ENCODE results near the gene U2AF2. TPM values are rescaled to one million over a fixed set of nuclear protein-coding genes. Genes with fewer than 3 reads are reported as not detected.

Gene U2AF2
- total RNA-seq, 1 donor from 2014 or later = 194 TPM

Other genes starting within 250 kb of the U2AF2 start
- gene UBE2S, start 247.2 kb upstream of the U2AF2 start, total RNA-seq = 107 and 116 TPM in 2 replicates
- gene SHISA7, start 211.7 kb upstream of the U2AF2 start, total RNA-seq = 0.09 TPM in 1 of 2 replicates, not detected in the other
- gene ISOC2, start 193.4 kb upstream of the U2AF2 start, total RNA-seq = 58.8 and 61.6 TPM in 2 replicates
- gene C19orf85, start 190.3 kb upstream of the U2AF2 start, total RNA-seq = not detected in 2 replicates
- gene ZNF628, start 178.4 kb upstream of the U2AF2 start, total RNA-seq = 9.9 and 11.9 TPM in 2 replicates
- 68.7 and 71.2 TPM in 2 replicates for gene NAT14, start 169.8 kb upstream of the U2AF2 start, total RNA-seq
- 46.8 and 66.1 TPM in 2 replicates for gene SSC5D, start 166.6 kb upstream of the U2AF2 start, total RNA-seq
- 2.5 and 4.2 TPM in 2 replicates for gene SBK2, start 117.9 kb upstream of the U2AF2 start, total RNA-seq
- 0.34 and 0.91 TPM in 2 replicates for gene SBK3, start 109.5 kb upstream of the U2AF2 start, total RNA-seq
- gene ZNF579, start 74.2 kb upstream of the U2AF2 start, total RNA-seq = 50.2 and 58.0 TPM in 2 replicates
- 14.2 and 14.5 TPM in 2 replicates for gene FIZ1, start 55.5 kb upstream of the U2AF2 start, total RNA-seq
- 6.0 and 6.3 TPM in 2 replicates for gene ZNF524, start 54.7 kb upstream of the U2AF2 start, total RNA-seq
- 15.0 and 15.3 TPM in 2 replicates for gene ZNF865, start 49.4 kb upstream of the U2AF2 start, total RNA-seq
- gene ZNF784, start 30.5 kb upstream of the U2AF2 start, total RNA-seq = 5.0 and 5.3 TPM in 2 replicates
- 35.8 and 36.6 TPM in 2 replicates for gene ZNF580, start 14.0 kb upstream of the U2AF2 start, total RNA-seq
- 28.4 and 30.0 TPM in 2 replicates for gene ZNF581, start 11.4 kb upstream of the U2AF2 start, total RNA-seq
- gene CCDC106, start 6.8 kb upstream of the U2AF2 start, total RNA-seq = 12.2 and 12.8 TPM in 2 replicates
- gene EPN1, start 20.2 kb downstream of the U2AF2 start, total RNA-seq = 145 and 156 TPM in 2 replicates
- not detected in 2 replicates for gene NLRP9, start 83.4 kb downstream of the U2AF2 start, total RNA-seq
- 0.43 TPM in 1 of 2 replicates, not detected in the other for gene RFPL4A, start 104.1 kb downstream of the U2AF2 start, total RNA-seq
- gene RFPL4AL1, start 114.1 kb downstream of the U2AF2 start, total RNA-seq = not detected in 2 replicates
- not detected in 2 replicates for gene NLRP11, start 177.0 kb downstream of the U2AF2 start, total RNA-seq
- gene NLRP4, start 181.5 kb downstream of the U2AF2 start, total RNA-seq = not detected in 2 replicates

All from astrocyte (in vitro differentiated cells and primary cell).